Panc1 (cell line): ENCODE data around the gene CHST6. TPM values are rescaled to one million over a fixed set of nuclear protein-coding genes. Genes with fewer than 3 reads are reported as not detected.

Experiments used
- ATAC-seq: fragments of 200-7000 bp; cut with Tn5 transposase; 2 replicates; pipeline ENCODE4 v1.9.1; 2020; ENCODE audit warnings: mild to moderate bottlenecking, moderate library complexity
- BruUV-seq: library from RNA; stranded (reverse); fragments of 400-500 nt; replicated peaks from 2 replicates; lab custom pipeline; 2021; lab: Mats Ljungman, UMichigan
- CTCF ChIA-PET: fragments of 300-600 bp; sonication (Branson Sonifier 250); formaldehyde crosslinking; loops from one replicate; lab custom pipeline; 2022; ENCODE audit warnings: antibody characterized with exemption; lab: Charles Lee
- POLR2A ChIA-PET: fragments of 300-600 bp; sonication (Branson Sonifier 250); formaldehyde crosslinking; loops from one replicate; lab custom pipeline; 2022; ENCODE audit warnings: antibody characterized with exemption; lab: Charles Lee
- DNase-seq: peaks from one replicate; pipeline ENCODE4 v3.0.0-alpha.2; 2010; ENCODE audit warnings: low read depth, low spot score
- H3K27ac ChIP-seq: 2 replicates; pipeline ENCODE4 v1.5.1; 2011; ENCODE audit warnings: mild to moderate bottlenecking, low read length, inconsistent platforms
- H3K27me3 ChIP-seq: fragments of 200-500 bp; sonication (Bioruptor generic); 2 replicates; pipeline ENCODE4 v1.6.0; 2014; ENCODE audit warnings: low read length, inconsistent platforms; ENCODE audit not compliant: control insufficient read depth, insufficient read depth
- H3K36me3 ChIP-seq: fragments of 200-500 bp; sonication (Bioruptor generic); 2 replicates; pipeline ENCODE4 v1.5.1; 2014; ENCODE audit warnings: inconsistent platforms, mild to moderate bottlenecking, low read length, moderate library complexity; ENCODE audit not compliant: control insufficient read depth, insufficient read depth
- H3K4me1 ChIP-seq: 2 replicates; pipeline ENCODE4 v1.5.1; 2011; ENCODE audit warnings: inconsistent platforms, mild to moderate bottlenecking, low read length, moderate library complexity; ENCODE audit not compliant: control insufficient read depth, insufficient read depth
- H3K4me3 ChIP-seq, 2 experiments: 2 replicates each; pipeline ENCODE4 v1.5.1; 2011 to 2012; ENCODE audit warnings: low read depth in 2 of 2, low read length in 2 of 2, mild to moderate bottlenecking in 2 of 2, inconsistent platforms in 1 of 2, moderate library complexity in 1 of 2
- H3K9me3 ChIP-seq: fragments of 200-500 bp; sonication (Bioruptor generic); 2 replicates; pipeline ENCODE4 v1.5.1; 2014; ENCODE audit warnings: low read depth, mild to moderate bottlenecking, inconsistent platforms, low read length, moderate library complexity; ENCODE audit not compliant: control insufficient read depth, insufficient read depth
- CTCF ChIP-seq: fragments of 450-650 bp; IDR thresholded peaks from 2 replicates; pipeline ENCODE4 v1.5.1; 2017; ENCODE audit warnings: mild to moderate bottlenecking
- POLR2AphosphoS5 ChIP-seq: IDR thresholded peaks from 2 replicates; pipeline ENCODE4 v1.6.1; 2012; ENCODE audit warnings: mild to moderate bottlenecking, low read depth, low read length, moderate library complexity
- REST ChIP-seq, 2 experiments: IDR thresholded peaks; 2 replicates each; pipeline ENCODE4 v1.6.1; 2011 to 2012; ENCODE audit warnings: low read depth in 2 of 2, control low read depth in 1 of 2, low read length in 1 of 2, mild to moderate bottlenecking in 1 of 2, moderate library complexity in 1 of 2; ENCODE audit not compliant: insufficient read depth in 1 of 2
- SIN3A ChIP-seq: IDR thresholded peaks from 2 replicates; pipeline ENCODE4 v1.6.1; 2012; ENCODE audit warnings: low read depth, mild to moderate bottlenecking, low read length, moderate library complexity, borderline replicate concordance; ENCODE audit not compliant: insufficient read depth
- TCF7L2 ChIP-seq: IDR thresholded peaks from 2 replicates; pipeline ENCODE4 v1.6.1; 2011; ENCODE audit warnings: mild to moderate bottlenecking, low read depth, low read length, inconsistent platforms
- in situ Hi-C: cut with HindIII; loops from 2 replicates; pipeline ENCODE4 v1.10.0; 2016; ENCODE audit warnings: low sequenced_read_pairs, low pct_unique_long_range_greater_than_20kb
- intact Hi-C: fragments of 100-400 bp; cut with micrococcal nuclease; formaldehyde crosslinking; loops from one replicate; pipeline ENCODE4 v1.10.0; 2022; ENCODE audit not compliant: unreplicated experiment
- total RNA-seq: library from RNA; stranded (reverse); gene quantifications from one replicate; pipeline ENCODE4 v1.2.1, GENCODE V29; 2021; ENCODE audit not compliant: unreplicated experiment

The CHST6 gene
- total RNA-seq, 1 experiment from 2014 or later: 0.05 TPM

- ChIA-PET POLR2A (no interaction called here), CTCF (no interaction called here)
- no peaks in the 10 kb centered on the region for H3K9me3 ChIP-seq
- no peaks in the 10 kb centered on the region for H3K4me1 ChIP-seq
- BruUV-seq: no TSS peak
- H3K27ac ChIP-seq: no peak overlapping the region
- no peaks in the 10 kb centered on the region for H3K27me3 ChIP-seq
- in situ Hi-C loops (no loop called here), intact Hi-C loops (no loop called here)
- DNase-seq: no peak
- TF ChIP-seq SIN3A: no peak
- TF ChIP-seq POLR2AphosphoS5: no peak
- no peak for TF ChIP-seq TCF7L2
- no peak for TF ChIP-seq REST (IDR thresholded peaks at IDR 0.05; ENCODE audit: insufficient read depth in 1 of 2, low read depth in 2 of 2, low read length in 1 of 2)
- TF ChIP-seq CTCF: no peak
- H3K36me3 ChIP-seq: no peaks in the 10 kb centered on the region
- no peak for ATAC-seq
- H3K4me3 ChIP-seq: no peak overlapping the region
These were observed 9.8 kb downstream of the CHST6 start for GRCh38 chr16:75485230-75486013.

- H3K4me3 ChIP-seq: no peak overlapping the region
- TF ChIP-seq POLR2AphosphoS5: no peak
- TF ChIP-seq TCF7L2: no peak
- TF ChIP-seq SIN3A: no peak
- CTCF ChIA-PET: no interaction called here
- POLR2A ChIA-PET: no interaction called here
- intact Hi-C loops (no loop called here), in situ Hi-C loops (no loop called here)
- ATAC-seq: no peak
- H3K4me1 ChIP-seq: no peaks in the 10 kb centered on the region
- no peaks in the 10 kb centered on the region for H3K36me3 ChIP-seq
- no peak for DNase-seq
- H3K27ac ChIP-seq: no peak overlapping the region
- no TSS peak for BruUV-seq
- H3K27me3 ChIP-seq: no peaks in the 10 kb centered on the region
- H3K9me3 ChIP-seq: no peaks in the 10 kb centered on the region
These were observed 12.0 kb downstream of the CHST6 start for GRCh38 chr16:75483222-75483621.
